Activated CD4-positive, alpha-beta T cell treated with anti-CD3 and anti-CD28 coated beads, Interleukin-2, amount 10 ng/mL, durations not matched to agents 24 days and 14 days (primary cell): ENCODE data around the gene ST3GAL3. TPM values are rescaled to one million over a fixed set of nuclear protein-coding genes. Genes with fewer than 3 reads are reported as not detected.
A peak's percentile ranks its signal among the peaks of the same experiment; 100 is the strongest.

Source experiments
- DNase-seq: peaks from one replicate; pipeline ENCODE4 v3.0.0; 2022
- H3K27ac Mint-ChIP-seq: one replicate; pipeline ENCODE4 v1.8.0; 2022; ENCODE audit warnings: mild to moderate bottlenecking, mixed read lengths
- H3K27me3 Mint-ChIP-seq: one replicate; pipeline ENCODE4 v1.8.0; 2022; ENCODE audit warnings: mixed read lengths
- H3K36me3 Mint-ChIP-seq: one replicate; pipeline ENCODE4 v1.8.0; 2022; ENCODE audit warnings: low read depth, mild to moderate bottlenecking, mixed read lengths
- H3K4me1 Mint-ChIP-seq: one replicate; pipeline ENCODE4 v1.8.0; 2021; ENCODE audit warnings: mixed read lengths
- H3K4me3 Mint-ChIP-seq: one replicate; pipeline ENCODE4 v1.8.0; 2022; ENCODE audit warnings: mild to moderate bottlenecking, moderate library complexity, mixed read lengths
- H3K9me3 Mint-ChIP-seq: one replicate; pipeline ENCODE4 v1.8.0; 2021; ENCODE audit warnings: mixed read lengths
- intact Hi-C: fragments of 100-400 bp; cut with micrococcal nuclease; formaldehyde crosslinking; loops from one replicate; pipeline ENCODE4 v1.15.1; 2023
- total RNA-seq: library from RNA; stranded (reverse); gene quantifications from 2 replicates; pipeline ENCODE4 v1.2.3, GENCODE V29; 2022

The ST3GAL3 gene
- total RNA-seq, 1 donor from 2014 or later, result 18.1 TPM

GRCh38 chr1:43753422-43753821 lies 46.1 kb downstream of the ST3GAL3 start:
- intact Hi-C loops, result no loop called here
- peaks cover 2% of the 10 kb centered on the region for H3K36me3 Mint-ChIP-seq
- no peaks in the 10 kb centered on the region for H3K4me1 Mint-ChIP-seq
- no peaks in the 10 kb centered on the region for H3K27me3 Mint-ChIP-seq
- DNase-seq, result no peak
- H3K4me3 Mint-ChIP-seq, result no peak overlapping the region
- peak overlapping the region; percentile 28 for H3K27ac Mint-ChIP-seq
- no peaks in the 10 kb centered on the region for H3K9me3 Mint-ChIP-seq

GRCh38 chr1:43754892-43755291 lies 47.6 kb downstream of the ST3GAL3 start:
- no peaks in the 10 kb centered on the region for H3K36me3 Mint-ChIP-seq
- no peak overlapping the region for H3K27ac Mint-ChIP-seq
- no peaks in the 10 kb centered on the region for H3K9me3 Mint-ChIP-seq
- no peak overlapping the region for H3K4me3 Mint-ChIP-seq
- H3K27me3 Mint-ChIP-seq, result no peaks in the 10 kb centered on the region
- DNase-seq, result no peak
- no peaks in the 10 kb centered on the region for H3K4me1 Mint-ChIP-seq
- intact Hi-C loops, result no loop called here

- Mint-ChIP-seq H3K36me3 (no peaks in the 10 kb centered on the region), H3K27ac (no peak overlapping the region), H3K27me3 (no peaks in the 10 kb centered on the region), H3K4me3 (no peak overlapping the region), H3K9me3 (no peaks in the 10 kb centered on the region), H3K4me1 (no peaks in the 10 kb centered on the region)
- DNase-seq, result no peak
- intact Hi-C loops, result no loop called here
Observed at GRCh38 chr1:43757343-43758053, 50.2 kb downstream of the ST3GAL3 start.

- H3K36me3 Mint-ChIP-seq, result no peaks in the 10 kb centered on the region
Observed at GRCh38 chr1:43760745-43761317, 53.5 kb downstream of the ST3GAL3 start.

GRCh38 chr1:43763497-43763973 lies 56.2 kb downstream of the ST3GAL3 start:
- no peak overlapping the region for H3K27ac Mint-ChIP-seq
- H3K4me1 Mint-ChIP-seq, result peaks cover 2% of the 10 kb centered on the region
- no peaks in the 10 kb centered on the region for H3K27me3 Mint-ChIP-seq
- no peaks in the 10 kb centered on the region for H3K9me3 Mint-ChIP-seq
- intact Hi-C loops, result loop anchor here (1.0 to 10.0 kb wide), 4 partner anchors 172 to 271 kb away; partner anchors contain the start of genes IPO13 and SLC6A9
- peak; percentile 85 for DNase-seq
- H3K4me3 Mint-ChIP-seq, result no peak overlapping the region
- no peaks in the 10 kb centered on the region for H3K36me3 Mint-ChIP-seq

More at GRCh38 chr1:43760745-43761317, 53.5 kb downstream of the ST3GAL3 start:
- intact Hi-C loops, result loop anchor here (10.0 kb wide), 1 partner anchor 274 kb away; the partner anchor contains the start of gene SLC6A9
- peaks cover 2% of the 10 kb centered on the region for H3K4me1 Mint-ChIP-seq
- no peaks in the 10 kb centered on the region for H3K9me3 Mint-ChIP-seq
- no peak for DNase-seq
- H3K27ac Mint-ChIP-seq, result no peak overlapping the region
- H3K27me3 Mint-ChIP-seq, result no peaks in the 10 kb centered on the region
- H3K4me3 Mint-ChIP-seq, result no peak overlapping the region

GRCh38 chr1:43764581-43764980 lies 57.2 kb downstream of the ST3GAL3 start:
- H3K27me3 Mint-ChIP-seq, result no peaks in the 10 kb centered on the region
- no peak overlapping the region for H3K4me3 Mint-ChIP-seq
- peaks cover 6% of the 10 kb centered on the region for H3K4me1 Mint-ChIP-seq
- H3K9me3 Mint-ChIP-seq, result no peaks in the 10 kb centered on the region
- no peaks in the 10 kb centered on the region for H3K36me3 Mint-ChIP-seq
- intact Hi-C loops, result loop anchor here (10.0 kb wide), 1 partner anchor 270 kb away; the partner anchor contains the start of gene SLC6A9
- DNase-seq, result no peak
- H3K27ac Mint-ChIP-seq, result no peak overlapping the region

GRCh38 chr1:43766086-43766784 lies 58.9 kb downstream of the ST3GAL3 start:
- intact Hi-C loops, result loop anchor here (10.0 kb wide), 1 partner anchor 269 kb away; the partner anchor contains the start of gene SLC6A9
- Mint-ChIP-seq H3K4me3 (no peak overlapping the region), H3K9me3 (no peaks in the 10 kb centered on the region), H3K27ac (no peak overlapping the region), H3K36me3 (no peaks in the 10 kb centered on the region), H3K4me1 (peaks cover 9% of the 10 kb centered on the region), H3K27me3 (no peaks in the 10 kb centered on the region)
- DNase-seq, result no peak

GRCh38 chr1:43766818-43767525 lies 59.6 kb downstream of the ST3GAL3 start:
- Mint-ChIP-seq H3K36me3 (no peaks in the 10 kb centered on the region), H3K4me1 (peaks cover 9% of the 10 kb centered on the region), H3K27me3 (no peaks in the 10 kb centered on the region), H3K9me3 (no peaks in the 10 kb centered on the region), H3K4me3 (no peak overlapping the region), H3K27ac (no peak overlapping the region)
- intact Hi-C loops, result loop anchor here (10.0 kb wide), 1 partner anchor 268 kb away; the partner anchor contains the start of gene SLC6A9
- DNase-seq, result no peak

GRCh38 chr1:43768168-43768567 lies 60.8 kb downstream of the ST3GAL3 start:
- DNase-seq, result no peak
- H3K4me3 Mint-ChIP-seq, result no peak overlapping the region
- peaks cover 9% of the 10 kb centered on the region for H3K4me1 Mint-ChIP-seq
- H3K27ac Mint-ChIP-seq, result no peak overlapping the region
- intact Hi-C loops, result loop anchor here (10.0 kb wide), 1 partner anchor 267 kb away; the partner anchor contains the start of gene SLC6A9
- H3K27me3 Mint-ChIP-seq, result no peaks in the 10 kb centered on the region
- H3K9me3 Mint-ChIP-seq, result no peaks in the 10 kb centered on the region
- H3K36me3 Mint-ChIP-seq, result no peaks in the 10 kb centered on the region

- H3K9me3 Mint-ChIP-seq, result no peaks in the 10 kb centered on the region
- H3K27ac Mint-ChIP-seq, result no peak overlapping the region
- H3K4me1 Mint-ChIP-seq, result peaks cover 10% of the 10 kb centered on the region
- no peaks in the 10 kb centered on the region for H3K36me3 Mint-ChIP-seq
- H3K27me3 Mint-ChIP-seq, result no peaks in the 10 kb centered on the region
- intact Hi-C loops, result loop anchor here (10.0 kb wide), 1 partner anchor 265 kb away; the partner anchor contains the start of gene SLC6A9
- no peak for DNase-seq
- no peak overlapping the region for H3K4me3 Mint-ChIP-seq
Observed at GRCh38 chr1:43769350-43769908, 62.1 kb downstream of the ST3GAL3 start.

GRCh38 chr1:43770111-43770510 lies 62.8 kb downstream of the ST3GAL3 start:
- intact Hi-C loops, result no loop called here
- Mint-ChIP-seq H3K27me3 (no peaks in the 10 kb centered on the region), H3K36me3 (no peaks in the 10 kb centered on the region), H3K4me1 (peaks cover 10% of the 10 kb centered on the region), H3K27ac (no peak overlapping the region), H3K9me3 (no peaks in the 10 kb centered on the region), H3K4me3 (no peak overlapping the region)
- no peak for DNase-seq

GRCh38 chr1:43772978-43773377 lies 65.6 kb downstream of the ST3GAL3 start:
- Mint-ChIP-seq H3K36me3 (peaks cover 7% of the 10 kb centered on the region), H3K27me3 (no peaks in the 10 kb centered on the region), H3K27ac (no peak overlapping the region), H3K9me3 (no peaks in the 10 kb centered on the region), H3K4me1 (peaks cover 10% of the 10 kb centered on the region), H3K4me3 (no peak overlapping the region)
- intact Hi-C loops, result no loop called here
- DNase-seq, result no peak

GRCh38 chr1:43773821-43774220 lies 66.5 kb downstream of the ST3GAL3 start:
- H3K27ac Mint-ChIP-seq, result no peak overlapping the region
- H3K27me3 Mint-ChIP-seq, result no peaks in the 10 kb centered on the region
- peaks cover 8% of the 10 kb centered on the region for H3K36me3 Mint-ChIP-seq
- peaks cover 10% of the 10 kb centered on the region for H3K4me1 Mint-ChIP-seq
- DNase-seq, result no peak
- H3K9me3 Mint-ChIP-seq, result no peaks in the 10 kb centered on the region
- intact Hi-C loops, result no loop called here
- no peak overlapping the region for H3K4me3 Mint-ChIP-seq
